HG02973 (cell line): Measurements from ENCODE around the gene PRICKLE2.

Experiments
- ATAC-seq: cut with Tn5 transposase; IDR thresholded peaks from one replicate; pipeline ENCODE4 v1.9.1; 2021; ENCODE audit warnings: moderate library complexity; ENCODE audit not compliant: unreplicated experiment

PRICKLE2 gene

DNA sequence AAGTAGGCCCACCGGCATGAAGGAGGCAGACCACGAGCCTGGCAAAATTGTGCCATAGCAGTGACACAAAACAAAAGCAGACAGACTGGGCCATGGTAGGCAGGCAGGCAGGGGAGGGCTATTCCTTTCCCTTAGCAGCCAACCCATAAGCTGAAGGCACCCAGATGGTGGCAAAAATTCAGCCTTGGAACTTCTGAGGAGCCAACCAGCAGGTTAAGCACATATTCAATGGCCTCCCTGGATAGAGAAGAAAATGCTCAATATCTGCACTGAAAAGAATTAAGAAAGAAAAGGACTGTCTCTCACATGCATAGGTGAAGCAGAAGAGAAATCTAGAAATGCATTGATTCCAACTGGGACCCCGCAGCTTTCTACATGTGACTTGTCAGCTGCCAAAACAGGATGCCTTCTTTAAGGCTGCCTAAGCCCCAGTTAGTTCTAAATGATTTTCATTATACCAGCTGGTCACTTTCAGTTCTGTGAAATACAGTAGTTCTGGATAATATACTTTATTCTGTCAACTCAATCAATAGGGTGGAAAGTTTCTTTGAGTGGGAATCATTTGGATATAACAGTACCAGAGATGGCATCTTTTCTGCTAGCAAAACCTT lies 2.7 kb downstream of the PRICKLE2 start:
- ATAC-seq = no peak

DNA sequence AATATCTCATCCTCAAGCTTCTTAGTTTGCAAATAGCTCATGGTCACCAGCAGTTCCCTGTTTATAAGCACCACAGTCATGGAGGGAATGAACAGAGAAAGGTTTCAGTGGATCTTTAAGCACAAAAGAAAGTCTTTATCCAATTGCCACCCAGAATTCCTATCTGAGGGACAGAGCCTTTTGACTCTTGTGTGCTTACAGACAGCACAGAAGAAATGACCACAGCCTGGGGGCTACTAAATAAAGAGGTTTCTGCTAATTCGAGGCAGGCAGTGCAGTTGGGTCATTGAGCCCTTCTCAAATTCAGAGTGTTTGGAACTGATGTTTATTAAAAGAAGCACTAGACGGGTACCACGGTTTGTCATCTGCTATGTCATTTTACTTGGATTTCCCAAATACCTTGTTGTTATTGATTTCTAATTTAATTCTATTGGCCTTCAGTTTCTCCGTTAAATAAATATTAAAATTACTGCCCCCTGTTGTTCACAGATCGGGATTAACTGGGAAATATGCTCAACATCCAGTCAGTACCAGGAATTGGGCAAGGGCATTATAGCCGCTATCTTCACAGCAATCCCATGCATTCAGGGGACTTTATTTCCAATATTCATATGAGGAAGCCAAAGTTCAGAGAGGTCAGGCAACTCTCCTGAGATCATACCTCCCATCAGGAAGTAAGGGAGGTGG lies 3.6 kb downstream of the PRICKLE2 start:
- no peak for ATAC-seq

DNA sequence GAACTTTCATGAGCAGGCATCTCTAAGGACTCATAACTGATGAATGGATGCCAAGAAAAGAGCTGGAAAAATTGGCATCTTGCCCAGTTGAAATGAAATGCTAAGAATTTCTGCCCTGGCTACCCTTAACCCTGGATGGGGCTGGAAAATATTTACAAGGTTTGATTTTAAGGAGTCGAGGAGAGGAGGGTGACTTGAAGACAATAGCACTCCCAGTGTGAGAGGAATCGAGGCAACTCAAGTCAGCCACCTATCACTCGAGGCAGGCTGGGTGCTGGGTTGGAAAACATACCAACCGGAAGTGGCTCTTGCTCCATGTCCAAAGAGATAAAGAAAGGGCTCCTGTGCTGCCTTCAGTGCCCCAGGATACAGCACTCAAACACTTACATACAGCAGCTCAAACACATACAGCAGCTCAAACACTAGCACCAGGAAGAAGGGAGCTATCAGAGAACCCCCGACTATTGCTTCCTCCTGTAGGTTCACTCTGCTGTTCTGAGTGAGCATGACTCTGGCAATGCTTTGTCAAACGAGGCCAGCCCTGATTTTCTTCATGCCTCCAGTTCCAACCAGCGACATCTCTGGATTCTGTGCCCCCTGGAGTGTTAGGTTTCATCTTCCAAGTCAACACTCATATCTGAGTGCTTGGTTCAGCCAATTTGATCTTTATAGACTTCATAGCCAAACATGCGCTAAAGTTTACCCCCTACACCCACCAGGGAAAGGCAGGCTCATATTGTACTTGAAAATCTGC lies 4.9 kb downstream of the PRICKLE2 start:
- no peak for ATAC-seq

DNA sequence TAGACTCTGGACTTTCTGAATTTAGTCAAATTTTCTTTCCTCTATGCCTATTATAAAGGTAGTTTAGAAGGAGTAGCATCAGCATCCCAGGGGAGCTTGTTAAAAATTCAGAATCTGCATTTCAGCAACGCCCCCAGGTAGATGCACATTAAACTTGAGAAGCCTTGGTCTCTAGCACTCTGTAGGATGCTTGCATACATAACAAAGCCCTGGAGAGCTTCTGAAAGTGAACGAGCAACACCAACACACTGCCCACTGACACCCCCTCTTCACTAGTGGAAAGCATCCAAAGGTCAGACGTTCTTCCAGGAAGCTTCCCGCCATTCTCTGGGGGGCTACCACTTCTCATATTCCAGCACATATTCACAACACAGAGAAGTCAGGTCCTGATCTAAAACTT lies 6.5 kb downstream of the PRICKLE2 start:
- no peak for ATAC-seq

DNA sequence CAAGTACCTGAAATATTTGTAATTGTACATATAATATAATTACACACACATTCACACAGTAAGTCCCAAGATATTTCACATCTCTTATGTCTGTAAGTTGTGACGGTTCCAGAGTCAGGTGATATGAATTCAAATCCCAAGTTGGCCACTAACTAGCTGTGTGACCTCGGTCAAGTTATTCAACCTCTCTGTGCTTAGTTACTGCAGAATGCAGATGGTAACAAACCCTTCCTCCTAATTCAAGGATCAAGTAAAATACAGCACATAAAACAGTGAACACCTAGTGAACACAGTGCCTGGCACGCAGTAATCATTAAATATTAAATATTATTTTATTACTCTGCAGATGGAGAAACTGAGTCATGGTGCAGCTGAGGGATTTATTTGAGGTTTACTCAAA lies 6.9 kb downstream of the PRICKLE2 start:
- ATAC-seq = no peak

DNA sequence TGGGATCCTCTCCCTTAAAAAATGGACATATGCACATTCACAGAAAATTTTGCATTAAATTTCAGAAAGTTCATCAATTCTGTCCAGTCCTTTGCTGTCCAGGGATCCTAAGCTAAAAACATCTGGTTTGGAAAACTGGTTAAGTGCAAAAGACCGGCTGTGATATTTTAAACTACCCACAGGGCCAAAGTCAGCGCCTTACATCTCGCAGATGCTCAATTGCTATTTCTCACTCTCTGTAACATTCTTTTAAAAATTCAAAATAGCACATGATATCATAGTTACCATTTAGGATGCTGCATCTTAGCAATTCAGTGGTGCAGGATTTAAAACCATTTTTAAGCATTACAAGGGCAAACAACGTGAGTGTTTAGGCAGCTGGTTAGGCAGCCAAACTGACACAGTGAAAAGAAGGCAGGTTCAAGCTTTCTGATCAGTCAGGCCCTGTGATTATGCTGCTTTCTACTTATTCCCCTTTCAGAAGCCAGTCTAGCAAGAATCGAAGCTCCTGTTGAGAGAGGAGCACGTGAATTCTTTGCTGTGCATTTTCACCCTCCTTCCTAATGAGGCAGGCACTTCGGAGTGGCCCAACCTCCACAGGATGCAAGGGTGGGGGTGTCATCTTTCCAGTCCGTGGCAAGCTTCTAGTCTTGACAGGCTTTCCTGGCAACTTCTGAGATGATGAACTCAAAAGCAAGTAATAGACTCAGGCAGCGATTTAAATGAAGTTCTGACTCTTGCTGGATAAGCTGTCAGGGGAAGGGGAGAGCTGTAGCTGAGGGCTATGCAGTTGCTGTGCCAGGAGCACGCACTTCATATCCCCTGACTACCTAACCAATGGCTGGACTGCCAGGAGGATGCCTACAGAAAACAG lies 8.8 kb downstream of the PRICKLE2 start:
- ATAC-seq = no peak

DNA sequence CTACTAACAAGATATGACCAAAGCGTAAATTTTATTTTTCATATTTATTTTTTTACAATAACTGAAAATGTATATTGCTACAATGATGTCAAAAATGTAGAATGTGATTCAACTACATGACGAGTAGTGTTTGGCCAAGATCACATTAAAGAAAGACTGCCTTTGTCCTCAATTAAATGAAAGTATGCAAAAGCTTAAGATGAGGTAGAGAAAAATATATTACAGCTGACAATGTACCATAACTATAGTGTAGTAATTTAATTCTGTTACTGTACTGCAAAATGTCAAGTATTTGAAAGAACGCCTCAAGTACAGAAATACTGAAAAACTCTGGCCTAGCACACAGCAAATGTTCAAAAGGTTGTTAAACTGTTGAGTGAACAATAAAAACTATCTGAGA lies 9.7 kb downstream of the PRICKLE2 start:
- no peak for ATAC-seq

DNA sequence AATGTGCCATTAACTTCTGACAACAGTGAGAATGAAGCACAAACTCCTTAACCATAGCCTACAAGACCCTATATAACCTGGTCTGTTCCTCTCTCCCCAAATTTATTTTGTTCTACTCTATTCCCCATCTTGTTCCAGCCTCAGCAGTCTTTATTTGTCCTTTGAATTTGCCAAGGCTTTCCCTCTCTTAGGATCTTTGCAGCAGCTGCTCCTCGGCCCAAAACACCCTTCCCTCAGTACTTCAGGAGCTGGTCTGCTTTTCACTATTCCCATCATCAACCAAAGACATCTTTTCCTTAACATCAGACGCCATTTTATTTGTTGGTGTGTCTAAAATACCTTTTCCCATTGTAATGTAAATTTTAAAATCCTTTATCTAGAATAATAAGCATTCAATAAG lies 10.2 kb downstream of the PRICKLE2 start:
- ATAC-seq = no peak

DNA sequence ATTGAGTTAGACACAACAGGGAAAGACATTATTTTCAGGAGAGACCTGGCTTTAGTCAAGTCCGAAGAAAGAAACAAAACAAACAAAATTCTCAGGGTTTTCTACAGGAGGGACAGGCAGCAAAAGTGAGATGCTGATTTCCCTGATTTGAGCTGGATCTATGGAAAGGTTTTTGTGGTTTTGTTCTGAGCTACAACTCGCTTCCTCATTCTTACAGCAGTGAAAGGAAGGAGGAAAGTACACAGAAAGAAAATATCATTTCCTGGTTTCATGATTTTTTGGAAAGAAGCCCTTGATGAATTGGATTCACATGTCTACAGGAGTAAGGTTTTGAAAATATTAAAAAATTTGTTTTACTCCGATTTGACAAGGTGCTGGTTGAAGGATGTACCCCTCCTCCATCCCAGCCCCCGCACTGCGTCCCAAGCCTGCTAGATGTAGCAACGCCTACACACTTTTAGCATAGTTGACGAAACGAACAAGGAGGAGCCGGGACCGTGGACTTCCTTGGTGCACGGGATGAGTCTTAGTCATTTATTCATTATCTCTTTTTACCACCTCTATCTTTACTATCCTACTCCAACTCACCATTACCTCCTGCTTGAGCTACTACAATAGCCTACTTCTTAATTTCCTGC lies 10.8 kb downstream of the PRICKLE2 start:
- ATAC-seq = no peak

DNA sequence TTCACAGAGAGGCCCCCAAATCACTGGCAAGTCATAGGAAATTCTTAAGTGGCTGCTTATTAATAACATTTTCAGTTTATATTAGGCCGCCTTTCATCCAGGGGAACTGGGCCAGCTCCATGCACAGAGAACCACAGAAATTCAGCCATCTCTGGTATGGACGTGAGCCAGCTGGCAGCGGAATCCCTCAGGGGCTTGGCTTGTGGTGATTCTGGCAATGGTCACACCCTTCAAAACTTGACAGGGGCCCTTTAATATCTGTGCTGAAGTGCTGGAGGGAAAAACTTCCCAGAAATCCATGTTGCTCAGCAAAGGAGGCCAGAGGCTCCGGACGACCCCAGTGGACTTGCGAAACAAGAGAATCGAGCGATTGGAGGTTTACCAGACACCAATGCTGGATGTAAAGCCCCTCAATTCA lies 11.3 kb downstream of the PRICKLE2 start:
- no peak for ATAC-seq

DNA sequence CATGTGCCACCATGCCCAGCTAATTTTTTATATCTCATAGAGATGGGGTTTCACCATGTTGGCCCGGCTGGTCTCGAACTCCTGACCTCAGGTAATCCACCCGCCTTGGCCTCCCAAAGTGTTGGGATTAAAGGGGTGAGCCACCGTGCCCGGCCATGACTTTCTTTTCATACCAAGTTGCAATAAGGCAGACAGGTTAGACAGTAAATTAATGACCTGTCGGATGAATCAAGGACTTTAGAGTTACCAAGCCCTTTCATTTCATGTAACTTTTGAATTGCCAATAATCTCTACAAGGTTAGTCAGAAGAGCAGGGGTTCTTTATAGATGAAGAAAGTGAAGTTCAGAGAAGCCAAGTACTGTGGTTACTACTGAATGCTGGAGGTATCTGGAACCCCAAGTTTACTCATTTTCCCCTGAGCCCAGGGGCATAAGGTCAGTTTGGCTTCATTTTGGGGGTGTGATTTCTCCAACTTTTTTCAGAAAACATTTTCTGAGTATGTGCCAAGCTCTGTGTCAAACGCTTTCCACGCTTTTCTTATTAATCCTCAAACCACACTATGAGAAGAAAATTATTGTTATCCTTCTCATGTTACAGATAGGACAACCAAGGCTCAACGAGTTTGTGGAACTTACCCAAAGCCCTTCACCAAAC lies 11.9 kb downstream of the PRICKLE2 start:
- ATAC-seq = no peak

DNA sequence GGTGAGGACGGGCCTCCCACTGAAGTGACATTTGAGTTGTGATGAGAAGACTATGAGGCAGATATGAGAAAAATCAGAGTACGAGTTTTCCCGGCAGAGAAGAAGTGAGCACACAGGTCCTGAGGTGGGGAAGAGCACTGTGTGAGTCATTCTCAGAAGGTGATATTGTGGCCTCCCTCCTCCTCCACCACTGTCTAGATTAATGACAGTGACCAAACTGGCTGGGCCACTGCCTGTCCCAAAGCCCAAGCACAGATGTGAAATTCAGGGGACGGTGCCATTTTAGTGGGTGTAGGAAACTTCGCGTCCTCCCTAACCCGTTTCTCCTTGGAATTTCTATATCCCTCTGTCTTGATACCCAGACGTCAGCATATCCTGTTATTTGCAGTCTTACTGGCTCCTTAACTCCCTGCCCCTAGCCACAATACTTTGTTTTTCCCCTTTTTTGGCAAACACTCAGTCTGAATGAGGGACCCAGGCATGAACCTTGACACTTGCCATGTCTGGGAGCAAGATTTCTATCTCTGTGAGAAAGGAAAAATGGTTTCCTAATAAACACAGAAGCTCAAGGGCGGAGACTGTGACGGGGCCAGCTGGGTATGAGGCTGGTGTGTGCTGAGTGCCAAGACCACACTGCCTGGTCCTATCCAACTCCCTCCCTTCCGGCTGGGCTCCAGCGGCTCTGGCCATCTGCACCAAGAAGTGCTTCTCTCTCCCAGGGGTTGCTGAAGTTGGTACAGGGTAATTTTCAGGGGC lies 15.2 kb downstream of the PRICKLE2 start:
- no peak for ATAC-seq

DNA sequence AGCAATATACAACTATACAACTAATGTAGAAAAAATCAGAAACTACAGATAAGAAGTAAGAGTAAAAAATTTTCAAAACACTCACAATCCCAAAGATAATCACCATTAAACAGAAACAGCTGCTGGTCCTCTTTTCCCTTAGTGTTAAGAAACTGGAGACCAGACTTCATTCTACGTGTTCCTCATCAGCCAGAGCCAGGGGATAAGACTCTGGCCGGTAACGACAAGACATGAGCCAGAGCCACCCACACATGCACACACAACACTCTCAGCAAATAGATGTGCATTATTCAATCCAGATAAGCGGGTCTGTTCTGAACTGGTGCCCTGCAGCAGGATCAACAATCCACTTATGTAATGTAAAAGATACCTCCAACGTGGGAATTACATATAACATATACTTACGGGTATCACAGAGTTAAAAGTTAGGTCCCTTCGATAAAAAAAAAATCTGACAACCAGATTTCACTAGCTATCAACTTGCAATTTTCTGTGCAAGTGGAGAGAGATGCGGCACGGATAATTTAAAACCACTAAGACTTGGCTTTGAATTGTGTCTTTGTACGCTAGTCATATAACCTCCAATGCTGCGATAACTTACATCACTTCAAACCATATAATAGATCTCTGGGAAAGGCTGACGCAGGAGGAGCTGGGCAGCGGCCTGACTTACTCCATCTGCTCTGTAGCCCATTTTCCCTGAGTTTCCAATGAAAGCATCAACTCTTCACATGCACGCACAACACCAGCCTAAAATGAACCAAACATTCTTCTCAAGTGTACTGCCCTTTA lies 17.8 kb downstream of the PRICKLE2 start:
- no peak for ATAC-seq

DNA sequence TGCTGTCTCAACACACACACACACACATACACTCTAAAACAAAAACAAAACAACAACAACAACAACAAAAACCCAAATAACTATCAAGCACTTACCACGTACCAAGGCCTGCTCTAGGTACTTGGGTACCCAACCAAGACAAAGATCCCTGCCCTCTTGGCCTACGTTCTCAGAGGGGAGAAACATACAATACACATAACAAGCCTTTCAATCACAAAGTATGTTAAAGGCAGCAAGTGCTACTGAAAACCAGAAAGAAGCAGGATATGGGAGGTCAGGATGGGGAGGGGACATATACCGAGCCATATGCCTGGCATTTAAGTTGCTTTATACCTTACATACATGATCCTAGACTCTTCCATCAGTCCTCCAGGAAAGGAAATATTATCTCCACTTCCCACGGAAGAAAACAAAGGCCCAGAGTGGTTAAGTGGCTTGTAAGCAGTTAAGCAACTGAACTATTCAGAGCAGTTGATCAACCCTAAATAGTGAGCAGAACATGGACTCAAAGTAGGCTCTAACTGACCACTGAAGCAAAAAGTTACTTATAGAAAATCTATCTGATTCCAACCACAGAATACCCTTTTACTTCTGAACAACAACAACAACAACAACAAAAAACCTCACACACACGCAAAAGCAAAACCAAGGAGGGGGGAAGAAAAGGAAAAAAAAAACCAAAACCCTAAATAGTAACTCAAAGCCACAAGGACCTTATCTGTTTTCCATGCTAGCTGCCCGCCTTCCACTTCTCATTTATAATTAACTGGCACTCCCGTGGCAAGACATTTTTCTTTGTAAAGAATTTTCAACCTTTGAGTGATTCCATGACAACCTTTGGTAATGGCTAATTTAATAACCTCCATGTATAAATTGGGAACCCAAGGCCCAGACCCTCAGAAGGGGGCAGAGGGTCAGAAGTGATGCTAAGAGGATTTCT lies 21.0 kb downstream of the PRICKLE2 start:
- no peak for ATAC-seq

DNA sequence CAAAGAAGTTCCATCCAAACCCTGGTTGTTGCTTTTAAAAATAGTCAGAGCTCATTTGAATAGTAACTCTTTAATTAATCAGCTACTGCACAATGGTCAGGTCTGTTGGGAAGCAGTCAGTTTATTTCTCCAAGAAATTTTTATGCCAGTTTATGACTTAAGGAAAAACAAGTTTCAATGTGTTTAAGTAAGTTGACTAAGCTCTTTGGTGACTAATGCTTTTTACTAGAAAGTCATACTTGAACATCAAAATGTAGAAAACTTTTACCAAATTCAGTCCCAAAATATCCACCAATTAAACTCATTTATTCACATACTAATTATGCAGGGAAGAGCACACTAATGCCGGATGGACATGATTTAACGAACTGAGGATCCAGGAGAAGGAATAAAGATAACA lies 22.1 kb downstream of the PRICKLE2 start:
- no peak for ATAC-seq

DNA sequence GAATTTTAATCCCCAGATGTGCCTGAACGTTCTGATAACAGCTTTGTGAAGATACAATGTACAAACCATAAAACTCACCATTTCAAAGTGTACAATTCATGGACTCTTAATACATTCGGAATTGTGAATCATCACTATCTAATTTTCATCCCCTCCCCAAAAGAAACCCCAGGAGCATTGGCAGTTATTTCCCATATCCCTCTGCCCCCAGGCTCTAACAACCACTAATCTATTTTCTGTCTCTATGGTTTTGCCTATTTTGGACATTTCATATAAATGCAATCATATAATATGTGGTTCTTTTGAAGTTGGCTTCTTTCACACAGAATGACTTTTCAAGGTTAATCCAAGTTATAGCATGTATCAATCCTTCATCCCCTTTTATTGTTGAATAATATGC lies 25.3 kb downstream of the PRICKLE2 start:
- ATAC-seq = no peak

DNA sequence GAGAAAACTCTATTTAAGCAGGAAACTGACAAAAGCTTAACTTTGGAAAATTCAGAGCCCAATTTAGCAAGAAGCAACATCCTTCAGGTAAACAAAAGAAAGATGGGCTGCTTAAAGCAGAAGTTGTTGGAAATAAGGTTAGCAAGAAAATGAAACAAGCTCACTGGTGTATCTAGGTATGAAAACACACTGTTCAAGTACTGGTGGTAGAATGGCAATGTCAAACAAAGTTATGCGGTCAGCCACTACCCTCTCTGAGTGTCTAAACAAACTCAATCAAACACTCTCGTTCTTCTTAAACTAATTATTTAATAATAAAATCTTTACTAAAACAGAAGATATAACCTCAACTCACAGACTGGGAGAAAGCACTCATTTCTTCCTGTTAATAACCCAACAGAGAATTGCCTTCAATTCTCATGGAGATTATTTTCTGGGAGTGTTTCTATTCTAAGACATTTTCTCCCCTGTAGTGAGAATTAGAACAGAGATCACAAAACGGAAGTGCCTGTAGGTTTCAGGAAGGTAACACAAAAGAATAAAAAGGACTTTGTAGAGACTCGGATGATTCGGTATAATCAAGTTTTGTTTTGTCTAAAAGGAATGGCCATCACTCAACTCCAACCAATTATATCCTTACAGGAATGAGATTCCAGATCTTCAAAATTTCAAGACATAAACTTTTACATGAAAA lies 28.9 kb downstream of the PRICKLE2 start:
- ATAC-seq = no peak
